Naive thymus-derived CD8-positive, alpha-beta T cell (primary cell): ENCODE results near the gene FGFR2. TPM values are rescaled to one million over a fixed set of nuclear protein-coding genes. Genes with fewer than 3 reads are reported as not detected.

Experiments
- ATAC-seq, 2 donors: fragments of 150-1000 bp; cut with Tn5 transposase in 1 of 2; sonication (Bioruptor Pico), chemical (Tn5 transposase) in 1 of 2; 1 replicate in 1 of 2; 2 replicates in 1 of 2; pipeline ENCODE4 v1.10.0; 2021; ENCODE audit warnings: mild to moderate bottlenecking in 2 of 2, moderate library complexity in 2 of 2
- POLR2A ChIA-PET: fragments of 350-600 bp; sonication (Branson Sonifier 250); formaldehyde crosslinking; loops from one replicate; lab custom pipeline; 2021; ENCODE audit warnings: antibody characterized with exemption; lab: Charles Lee
- DNase-seq, 10 donors: peaks; one replicate each; pipeline versions ENCODE4 v3.0.0 to v3.0.0-alpha.2; 2020 to 2022
- H3K27ac Mint-ChIP-seq, 10 donors: one replicate each; pipeline ENCODE4 v1.8.0; 2020 to 2022; ENCODE audit warnings: mild to moderate bottlenecking in 10 of 10, mixed read lengths in 10 of 10, moderate library complexity in 4 of 10, inconsistent platforms in 1 of 10
- H3K27me3 Mint-ChIP-seq, 5 donors: one replicate each; pipeline ENCODE4 v1.8.0; 2021 to 2022; ENCODE audit warnings: mixed read lengths in 5 of 5
- H3K36me3 Mint-ChIP-seq, 3 donors: one replicate each; pipeline ENCODE4 v1.8.0; 2020 to 2022; ENCODE audit warnings: mixed read lengths in 3 of 3, mild to moderate bottlenecking in 2 of 3, inconsistent platforms in 1 of 3
- H3K4me1 Mint-ChIP-seq, 4 donors: one replicate each; pipeline ENCODE4 v1.8.0; 2021 to 2022; ENCODE audit warnings: mixed read lengths in 4 of 4
- H3K4me3 Mint-ChIP-seq, 10 donors: one replicate each; pipeline ENCODE4 v1.8.0; 2020 to 2022; ENCODE audit warnings: mild to moderate bottlenecking in 10 of 10, mixed read lengths in 10 of 10, moderate library complexity in 6 of 10, inconsistent platforms in 1 of 10
- H3K9me3 Mint-ChIP-seq, 9 donors: one replicate each; pipeline ENCODE4 v1.8.0; 2020 to 2022; ENCODE audit warnings: mixed read lengths in 9 of 9, mild to moderate bottlenecking in 3 of 9, inconsistent platforms in 1 of 9, moderate library complexity in 1 of 9
- polyA plus RNA-seq, 3 donors: library from polyadenylated mRNA; unstranded; fragments of 300-500 nt; fragmentation: Illumina TruSeq; gene quantifications; one replicate each; pipeline ENCODE4 v1.2.3, GENCODE V29; 2021
- total RNA-seq, 8 experiments: library from RNA in 2 of 8; stranded (reverse) in 2 of 8; gene quantifications; one replicate each; pipeline ENCODE4 v1.2.3 and lab custom pipeline; 2021 to 2026

Gene FGFR2
- total and polyA plus RNA-seq, 5 experiments from 2014 or later, result 0.28 TPM; not detected in 4

- DNase-seq (no peak), ATAC-seq (no peak)
- Mint-ChIP-seq H3K27ac (no peak overlapping the region), H3K9me3 (no peaks in the 10 kb centered on the region), H3K36me3 (no peaks in the 10 kb centered on the region), H3K4me3 (no peak overlapping the region), H3K27me3 (peaks cover 19 to 63% (median 29%) of the 10 kb centered on the region in 5 donors), H3K4me1 (peaks cover 0 to 7% (median 3%) of the 10 kb centered on the region in 4 donors)
- POLR2A ChIA-PET, result no interaction called here
Observed at GRCh38 chr10:121608469-121609190, 10.4 kb upstream of the FGFR2 start.

GRCh38 chr10:121607310-121608055, 9.2 kb upstream of the FGFR2 start:
- POLR2A ChIA-PET, result no interaction called here
- no peak for DNase-seq
- no peak for ATAC-seq
- Mint-ChIP-seq H3K27ac (no peak overlapping the region), H3K36me3 (no peaks in the 10 kb centered on the region), H3K4me1 (peaks cover 0 to 7% (median 3%) of the 10 kb centered on the region in 4 donors), H3K4me3 (no peak overlapping the region), H3K27me3 (peaks cover 21 to 57% (median 26%) of the 10 kb centered on the region in 5 donors), H3K9me3 (no peaks in the 10 kb centered on the region)

GRCh38 chr10:121605708-121606107, 7.5 kb upstream of the FGFR2 start:
- Mint-ChIP-seq H3K9me3 (peaks cover 0 to 2% (median 0%) of the 10 kb centered on the region in 9 donors), H3K27me3 (peaks cover 24 to 61% (median 29%) of the 10 kb centered on the region in 5 donors), H3K27ac (no peak overlapping the region), H3K4me3 (no peak overlapping the region), H3K4me1 (peaks cover 0 to 7% (median 3%) of the 10 kb centered on the region in 4 donors), H3K36me3 (no peaks in the 10 kb centered on the region)
- POLR2A ChIA-PET, result no interaction called here
- no peak for ATAC-seq
- no peak for DNase-seq

GRCh38 chr10:121601458-121601857, 3.2 kb upstream of the FGFR2 start:
- Mint-ChIP-seq H3K27ac (no peak overlapping the region), H3K27me3 (peaks cover 17 to 47% (median 38%) of the 10 kb centered on the region in 5 donors), H3K4me1 (peaks cover 4 to 8% (median 6%) of the 10 kb centered on the region in 4 donors), H3K9me3 (peaks cover 0 to 2% (median 0%) of the 10 kb centered on the region in 9 donors), H3K36me3 (peaks cover 0 to 5% (median 0%) of the 10 kb centered on the region in 3 donors), H3K4me3 (no peak overlapping the region)
- no peak for ATAC-seq
- no peak for DNase-seq
- POLR2A ChIA-PET, result no interaction called here

GRCh38 chr10:121600611-121601010, 2.4 kb upstream of the FGFR2 start:
- ATAC-seq (no peak), DNase-seq (no peak)
- Mint-ChIP-seq H3K27me3 (peaks cover 20 to 47% (median 42%) of the 10 kb centered on the region in 5 donors), H3K4me1 (peaks cover 4 to 8% (median 6%) of the 10 kb centered on the region in 4 donors), H3K27ac (peak overlapping the region in 1 of 10 donors; percentile 54), H3K4me3 (no peak overlapping the region), H3K36me3 (peaks cover 0 to 6% (median 0%) of the 10 kb centered on the region in 3 donors), H3K9me3 (peaks cover 0 to 2% (median 0%) of the 10 kb centered on the region in 9 donors)
- POLR2A ChIA-PET, result no interaction called here

GRCh38 chr10:121599947-121600346, 1.7 kb upstream of the FGFR2 start:
- Mint-ChIP-seq H3K36me3 (peaks cover 0 to 6% (median 0%) of the 10 kb centered on the region in 3 donors), H3K9me3 (peaks cover 0 to 2% (median 0%) of the 10 kb centered on the region in 9 donors), H3K4me1 (peaks cover 4 to 8% (median 6%) of the 10 kb centered on the region in 4 donors), H3K27me3 (peaks cover 17 to 48% (median 44%) of the 10 kb centered on the region in 5 donors), H3K4me3 (no peak overlapping the region), H3K27ac (no peak overlapping the region)
- POLR2A ChIA-PET, result no interaction called here
- DNase-seq, result no peak
- ATAC-seq, result no peak

GRCh38 chr10:121597504-121598262, 561 bp downstream of the FGFR2 start:
- Mint-ChIP-seq H3K4me3 (no peak overlapping the region), H3K27ac (no peak overlapping the region), H3K4me1 (peaks cover 4 to 8% (median 6%) of the 10 kb centered on the region in 4 donors), H3K9me3 (peaks cover 0 to 2% (median 0%) of the 10 kb centered on the region in 9 donors), H3K27me3 (peaks cover 15 to 60% (median 33%) of the 10 kb centered on the region in 5 donors), H3K36me3 (peaks cover 0 to 6% (median 0%) of the 10 kb centered on the region in 3 donors)
- no peak for DNase-seq
- ATAC-seq, result no peak
- POLR2A ChIA-PET, result no interaction called here

- DNase-seq (no peak), ATAC-seq (no peak)
- H3K4me3 Mint-ChIP-seq, result peak overlapping the region in 7 of 10 donors; percentile 25 to 79 (median 66)
- H3K9me3 Mint-ChIP-seq, result peaks cover 0 to 2% (median 0%) of the 10 kb centered on the region in 9 donors
- H3K27me3 Mint-ChIP-seq, result peaks cover 16 to 68% (median 33%) of the 10 kb centered on the region in 5 donors
- peaks cover 0 to 6% (median 0%) of the 10 kb centered on the region in 3 donors for H3K36me3 Mint-ChIP-seq
- POLR2A ChIA-PET, result no interaction called here
- H3K4me1 Mint-ChIP-seq, result peaks cover 4 to 8% (median 6%) of the 10 kb centered on the region in 4 donors
- H3K27ac Mint-ChIP-seq, result peak overlapping the region in 1 of 10 donors; percentile 24
Observed at GRCh38 chr10:121596689-121597503, 1.3 kb downstream of the FGFR2 start.

GRCh38 chr10:121595806-121596688, 2.2 kb downstream of the FGFR2 start:
- peaks cover 0 to 6% (median 0%) of the 10 kb centered on the region in 3 donors for H3K36me3 Mint-ChIP-seq
- peak overlapping the region in 1 of 10 donors; percentile 24 for H3K27ac Mint-ChIP-seq
- peaks cover 4 to 8% (median 6%) of the 10 kb centered on the region in 4 donors for H3K4me1 Mint-ChIP-seq
- DNase-seq (no peak), ATAC-seq (no peak)
- H3K9me3 Mint-ChIP-seq, result peaks cover 0 to under 1% (median 0%) of the 10 kb centered on the region in 9 donors
- peaks cover 17 to 67% (median 28%) of the 10 kb centered on the region in 5 donors for H3K27me3 Mint-ChIP-seq
- H3K4me3 Mint-ChIP-seq, result peak overlapping the region in 2 of 10 donors; percentile 25 to 66
- POLR2A ChIA-PET, result no interaction called here

- Mint-ChIP-seq H3K27ac (no peak overlapping the region), H3K27me3 (peaks cover 11 to 60% (median 31%) of the 10 kb centered on the region in 5 donors), H3K36me3 (peaks cover 0 to 6% (median 0%) of the 10 kb centered on the region in 3 donors), H3K4me1 (peaks cover 4 to 8% (median 6%) of the 10 kb centered on the region in 4 donors), H3K9me3 (no peaks in the 10 kb centered on the region), H3K4me3 (no peak overlapping the region)
- POLR2A ChIA-PET, result no interaction called here
- no peak for DNase-seq
- no peak for ATAC-seq
Observed at GRCh38 chr10:121595351-121595805, 2.9 kb downstream of the FGFR2 start.
